OCI-LY3 (cell line): ENCODE results near the gene TBX18.

Source experiments
- CTCF ChIP-seq: fragments of 200-600, 300-600 bp; sonication (generic); IDR thresholded peaks from 2 replicates; pipeline ENCODE4 v1.5.1; 2014; ENCODE audit warnings: antibody characterized with exemption, low read length, low read depth
- EZH2phosphoT487 ChIP-seq: fragments of 200-600 bp; shearing (Covaris generic); IDR thresholded peaks from 2 replicates; pipeline ENCODE4 v1.6.1; 2018; ENCODE audit warnings: antibody characterized with exemption, mixed run types, low read depth

GRCh38 chr6:84645000-84645399 lies 119.4 kb downstream of the TBX18 start:
- no peak for TF ChIP-seq EZH2phosphoT487
- TF ChIP-seq CTCF: no peak
